Germinal center (tissue), 1 donor: ENCODE data around the gene BTNL9.
"Not testable (repeated sequence)": the region's sequence is repeated elsewhere in the genome, so short reads cannot be mapped to it uniquely, and the experiment has no call there.

Experiments
- DNase-seq: peaks from one replicate; pipeline ENCODE4 v3.0.0; 2012; ENCODE audit warnings: mixed read lengths, low spot score

BTNL9 gene

DNA sequence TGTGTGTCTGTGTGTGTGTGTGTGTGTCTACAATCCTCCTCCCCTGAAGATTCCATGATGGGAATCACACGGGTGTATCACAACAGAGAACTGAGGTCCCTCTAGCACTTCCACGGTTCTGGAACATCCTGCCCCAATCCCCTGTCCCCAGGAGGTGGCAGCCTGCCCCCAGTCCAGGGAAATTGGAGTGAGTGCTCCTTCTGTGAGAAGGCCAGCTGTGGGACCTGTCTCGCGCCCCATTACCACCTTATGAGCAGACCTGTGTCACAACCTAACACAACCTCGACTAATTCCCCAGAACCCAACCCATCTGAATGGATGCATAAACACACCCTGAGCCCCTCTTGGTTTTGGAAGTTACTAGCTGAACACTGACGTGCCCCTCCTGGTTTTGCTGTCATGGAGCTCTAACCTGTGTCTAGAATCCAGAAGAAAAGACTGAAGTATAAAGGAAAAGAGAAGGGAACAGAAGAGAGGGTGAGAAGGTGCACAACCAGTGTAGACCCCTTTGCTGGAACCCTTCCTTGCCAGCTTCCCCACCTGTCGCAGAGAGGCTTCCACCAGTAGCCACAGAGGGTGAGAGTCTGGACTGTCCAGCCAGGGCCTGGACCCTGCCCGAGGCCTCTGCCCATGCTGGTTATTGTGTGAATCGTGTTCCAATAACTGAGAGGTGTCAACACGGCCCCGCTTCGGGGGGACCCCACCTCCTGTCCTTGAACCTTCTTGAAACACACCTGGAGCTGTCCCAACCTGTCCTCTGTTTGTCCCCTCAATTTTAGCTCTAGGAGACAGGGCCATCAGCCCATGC is 3.4 kb downstream of the BTNL9 start:
- no peak for DNase-seq

DNA sequence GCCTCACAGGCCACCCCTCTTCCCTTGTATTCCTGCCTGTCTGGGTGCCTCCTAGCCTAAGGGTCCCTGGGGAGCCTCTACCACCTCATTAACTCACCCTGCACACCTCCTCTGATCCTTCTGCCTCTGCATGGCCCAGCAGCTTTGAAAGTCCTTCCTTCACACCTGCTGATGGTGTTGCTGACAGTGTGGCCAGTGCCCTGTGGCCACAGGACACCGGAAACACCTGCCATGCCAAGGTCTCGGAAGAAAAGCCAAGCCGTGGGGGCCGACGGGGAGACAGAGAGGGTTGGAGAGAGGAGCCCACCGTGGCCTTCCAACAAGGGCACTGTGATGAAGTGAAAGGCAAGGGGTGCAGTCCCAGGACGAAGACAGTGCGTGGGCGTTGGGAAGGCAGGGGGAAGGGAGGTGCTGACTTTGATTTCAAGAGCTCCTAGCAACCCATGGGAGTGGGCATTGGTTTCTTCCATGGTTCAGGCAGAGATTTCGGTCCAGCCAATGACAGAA is 4.1 kb downstream of the BTNL9 start:
- no peak for DNase-seq

DNA sequence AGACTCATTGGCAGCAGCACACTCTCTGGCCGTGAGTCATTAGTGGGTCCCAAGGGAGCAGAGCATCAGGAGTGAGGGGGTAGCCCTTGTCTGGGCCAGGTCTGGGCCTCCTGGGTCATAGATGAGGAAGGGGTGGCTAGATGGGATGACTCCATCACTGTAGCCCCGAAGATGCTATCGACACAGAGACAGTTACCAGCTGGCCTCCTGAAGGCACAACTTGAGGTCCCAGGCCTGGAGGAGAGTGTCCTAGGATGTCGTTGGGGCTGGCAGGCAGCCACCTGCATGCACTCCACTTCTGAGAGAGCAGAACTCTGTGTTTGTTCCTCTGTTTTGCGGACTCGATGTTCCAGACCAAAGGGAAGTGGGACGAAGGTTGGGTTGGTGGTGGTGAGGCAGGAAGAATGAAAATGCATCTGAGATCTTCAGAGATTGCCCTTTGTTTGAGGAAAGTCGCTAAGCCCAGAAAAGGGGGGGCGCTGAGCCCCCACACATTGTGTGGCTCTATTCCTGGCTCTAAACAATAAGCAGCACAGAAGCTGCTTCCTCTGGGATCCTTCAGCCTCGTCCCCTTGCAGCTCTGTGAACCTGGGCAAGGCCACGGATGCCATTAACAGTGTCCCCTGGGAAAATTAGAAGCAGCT is 4.7 kb downstream of the BTNL9 start:
- no peak for DNase-seq

DNA sequence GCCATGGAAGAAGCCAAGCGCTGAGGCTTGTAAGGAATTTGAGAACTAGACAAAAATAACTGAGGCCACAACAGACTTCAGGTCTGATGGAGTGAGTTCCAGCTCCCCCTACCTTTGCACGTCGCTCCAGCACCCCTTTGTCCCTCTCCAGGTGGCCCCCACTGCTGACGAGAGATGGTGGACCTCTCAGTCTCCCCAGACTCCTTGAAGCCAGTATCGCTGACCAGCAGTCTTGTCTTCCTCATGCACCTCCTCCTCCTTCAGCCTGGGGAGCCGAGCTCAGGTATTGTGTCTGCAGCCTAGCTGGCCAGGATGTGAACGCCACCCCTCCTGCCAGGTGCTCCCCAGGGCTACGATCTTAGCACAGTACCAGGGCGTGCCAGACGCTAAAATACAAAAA is 5.2 kb downstream of the BTNL9 start:
- DNase-seq, result no peak

DNA sequence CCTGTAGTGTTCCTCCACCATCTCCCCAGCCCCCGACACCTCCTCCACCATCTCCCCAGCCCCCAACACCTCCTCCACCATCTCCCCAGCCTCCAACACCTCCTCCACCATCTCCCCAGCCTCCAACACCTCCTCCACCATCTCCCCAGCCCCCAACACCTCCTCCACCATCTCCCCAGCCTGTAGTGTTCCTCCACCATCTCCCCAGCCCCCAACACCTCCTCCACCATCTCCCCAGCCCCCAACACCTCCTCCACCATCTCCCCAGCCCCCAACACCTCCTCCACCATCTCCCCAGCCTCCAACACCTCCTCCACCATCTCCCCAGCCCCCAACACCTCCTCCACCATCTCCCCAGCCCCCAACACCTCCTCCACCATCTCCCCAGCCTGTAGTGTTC is 5.8 kb downstream of the BTNL9 start:
- DNase-seq, result not testable (repeated sequence)

DNA sequence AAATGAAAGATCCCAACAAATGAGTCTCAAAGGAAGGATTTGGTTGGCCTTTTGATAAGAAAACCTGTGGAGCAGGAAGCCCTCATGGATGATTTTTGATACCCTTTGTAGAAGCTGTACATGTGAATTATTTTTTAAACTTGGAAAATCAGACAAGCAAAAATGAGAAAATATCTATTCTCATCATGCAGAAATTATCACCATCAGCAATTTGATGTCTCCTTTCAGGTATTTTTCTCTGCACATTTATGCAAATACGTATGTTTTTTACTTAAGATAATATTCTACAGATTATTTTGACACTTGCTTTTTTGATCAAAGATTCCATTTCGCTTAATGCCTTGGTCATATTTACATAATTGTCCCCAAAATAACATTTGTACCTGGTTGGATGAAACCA is 7.2 kb downstream of the BTNL9 start:
- DNase-seq, result no peak

DNA sequence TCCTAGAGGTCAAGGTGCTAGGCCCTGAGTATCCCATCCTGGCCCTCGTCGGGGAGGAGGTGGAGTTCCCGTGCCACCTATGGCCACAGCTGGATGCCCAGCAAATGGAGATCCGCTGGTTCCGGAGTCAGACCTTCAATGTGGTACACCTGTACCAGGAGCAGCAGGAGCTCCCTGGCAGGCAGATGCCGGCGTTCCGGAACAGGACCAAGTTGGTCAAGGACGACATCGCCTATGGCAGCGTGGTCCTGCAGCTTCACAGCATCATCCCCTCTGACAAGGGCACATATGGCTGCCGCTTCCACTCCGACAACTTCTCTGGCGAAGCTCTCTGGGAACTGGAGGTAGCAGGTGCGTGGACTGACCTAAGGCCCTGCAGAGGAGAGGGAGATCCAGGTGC is 7.9 kb downstream of the BTNL9 start:
- DNase-seq, result no peak

DNA sequence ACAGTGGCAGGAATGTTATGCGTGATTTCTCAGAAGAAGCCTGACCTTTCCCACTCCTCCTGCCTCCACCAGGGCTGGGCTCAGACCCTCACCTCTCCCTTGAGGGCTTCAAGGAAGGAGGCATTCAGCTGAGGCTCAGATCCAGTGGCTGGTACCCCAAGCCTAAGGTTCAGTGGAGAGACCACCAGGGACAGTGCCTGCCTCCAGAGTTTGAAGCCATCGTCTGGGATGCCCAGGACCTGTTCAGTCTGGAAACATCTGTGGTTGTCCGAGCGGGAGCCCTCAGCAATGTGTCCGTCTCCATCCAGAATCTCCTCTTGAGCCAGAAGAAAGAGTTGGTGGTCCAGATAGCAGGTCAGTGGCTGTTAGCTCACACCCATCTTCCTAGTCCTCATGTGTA is 9.9 kb downstream of the BTNL9 start:
- DNase-seq, result no peak

DNA sequence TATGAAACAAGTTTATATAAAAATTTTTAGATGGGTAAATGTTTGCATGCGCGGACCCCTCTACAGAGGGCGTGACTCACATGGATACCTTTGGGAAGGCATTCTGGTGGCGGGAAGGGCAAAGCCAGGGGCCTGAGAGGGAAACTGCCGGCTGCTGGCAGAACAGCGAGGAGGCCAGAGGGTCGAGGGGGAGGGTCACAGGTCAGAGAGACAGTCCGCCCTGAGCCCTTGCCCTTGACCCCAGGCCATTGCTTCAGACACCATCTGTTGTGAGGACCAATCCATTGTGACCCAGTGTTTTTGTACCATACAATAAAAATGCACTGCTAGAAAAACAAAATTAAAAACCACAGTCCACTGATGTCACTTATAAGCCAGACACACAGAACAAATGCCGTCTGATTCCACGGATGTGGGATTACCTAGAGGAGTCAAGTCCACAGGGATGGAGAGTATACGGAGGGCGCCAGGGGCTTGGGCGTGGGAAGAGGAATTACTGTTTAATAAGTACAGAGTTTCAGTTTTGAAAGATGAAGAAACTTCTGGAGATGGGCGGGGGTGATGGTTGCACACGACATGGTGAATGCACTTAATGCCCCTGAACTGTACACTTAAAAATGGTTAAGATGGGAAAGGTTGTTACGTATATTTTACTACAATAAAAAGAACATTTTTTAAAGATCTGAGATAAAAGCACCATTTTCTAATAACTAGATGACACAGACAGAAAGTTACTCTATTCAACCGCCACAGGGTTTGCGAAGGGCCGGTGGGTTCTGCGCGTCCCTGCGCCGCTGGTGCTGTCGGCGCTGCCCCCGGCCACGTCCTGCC is 12.0 kb downstream of the BTNL9 start:
- no peak for DNase-seq

DNA sequence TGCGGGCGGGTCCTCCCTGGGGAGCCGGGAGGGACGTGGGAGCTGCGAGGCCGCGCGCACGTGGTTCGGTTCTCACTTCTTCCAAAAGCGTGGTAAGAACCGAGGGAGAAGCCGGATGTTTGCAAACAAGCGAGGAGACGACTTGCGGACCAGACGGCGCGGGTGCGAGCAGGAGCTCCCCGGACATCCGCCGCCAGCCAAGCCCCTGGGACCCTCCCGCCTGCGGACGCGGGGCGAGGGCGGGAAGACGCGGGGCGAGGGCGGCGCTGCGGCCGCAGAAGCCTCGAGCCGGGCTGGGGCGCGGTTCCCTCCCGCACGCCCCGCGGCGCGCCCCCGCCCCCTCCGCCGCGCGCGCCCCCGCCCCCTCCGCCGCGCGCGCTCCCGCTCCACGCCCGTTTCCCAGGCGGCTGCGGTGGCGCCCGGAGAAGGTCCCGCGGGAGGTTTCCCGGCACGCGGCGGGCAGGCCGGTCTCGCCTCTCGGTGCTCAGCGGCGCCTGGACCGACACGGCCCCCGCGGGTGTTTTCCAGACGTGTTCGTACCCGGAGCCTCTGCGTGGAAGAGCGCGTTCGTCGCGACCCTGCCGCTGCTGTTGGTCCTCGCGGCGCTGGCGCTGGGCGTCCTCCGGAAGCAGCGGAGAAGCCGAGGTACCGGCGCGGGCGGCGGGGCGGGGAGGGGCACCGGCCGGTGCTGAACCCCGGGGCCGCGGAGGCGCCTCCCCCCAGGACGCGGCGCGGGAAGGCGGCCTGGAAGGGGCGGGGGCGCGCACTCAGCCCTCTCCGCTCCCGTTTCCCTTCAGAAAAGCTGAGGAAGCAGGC is 12.8 kb downstream of the BTNL9 start:
- peak; percentile 57 for DNase-seq

DNA sequence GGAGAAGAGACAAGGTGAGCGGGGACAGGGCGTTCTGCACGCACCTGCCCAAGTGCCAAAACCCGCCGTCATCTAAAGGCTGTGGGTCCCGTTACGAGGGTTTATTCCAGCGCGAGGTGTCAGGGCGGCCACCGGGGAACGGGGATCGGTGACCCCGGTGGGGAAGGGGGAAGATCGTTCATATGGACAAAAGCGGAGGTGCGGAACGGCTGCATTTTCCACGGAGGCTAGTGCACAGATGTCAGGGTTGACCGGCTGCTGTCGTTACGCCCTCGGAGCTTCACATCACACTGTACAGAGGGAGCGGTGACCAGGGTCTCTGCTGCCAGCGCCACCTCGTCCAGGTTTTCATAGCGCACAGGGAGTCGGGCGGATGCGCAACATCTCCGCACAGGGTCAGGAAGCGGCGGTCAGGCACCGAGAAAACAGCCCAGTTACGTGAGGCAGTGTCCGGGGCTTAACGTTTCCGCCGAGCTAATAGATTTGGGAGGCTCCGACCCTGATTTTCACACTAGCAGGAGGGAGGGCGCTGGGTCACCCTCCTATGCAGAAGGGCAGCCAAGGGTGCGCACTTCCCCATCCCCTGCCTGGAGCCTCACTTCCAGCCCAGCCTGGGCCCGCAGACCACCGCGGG is 13.5 kb downstream of the BTNL9 start:
- DNase-seq, result no peak

DNA sequence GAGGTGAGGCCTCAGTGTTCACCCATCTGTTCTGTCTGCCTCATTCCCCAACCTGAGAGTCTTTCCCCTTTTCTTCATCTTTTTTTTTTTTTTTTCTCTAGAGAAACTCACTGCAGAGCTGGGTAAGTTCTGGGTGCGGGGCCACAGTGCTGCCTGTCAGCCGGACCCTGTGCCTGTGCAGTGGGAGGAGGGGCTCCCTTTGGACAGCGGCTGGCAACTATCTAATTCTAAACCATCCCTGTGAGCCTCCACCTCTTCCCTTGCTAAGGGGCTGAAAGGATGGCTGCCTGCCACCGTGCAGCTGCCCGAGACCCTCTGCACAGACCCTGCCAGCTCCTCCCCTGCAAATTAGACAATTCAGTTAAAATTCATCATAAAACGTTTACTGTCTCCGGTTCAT is 14.1 kb downstream of the BTNL9 start:
- no peak for DNase-seq

DNA sequence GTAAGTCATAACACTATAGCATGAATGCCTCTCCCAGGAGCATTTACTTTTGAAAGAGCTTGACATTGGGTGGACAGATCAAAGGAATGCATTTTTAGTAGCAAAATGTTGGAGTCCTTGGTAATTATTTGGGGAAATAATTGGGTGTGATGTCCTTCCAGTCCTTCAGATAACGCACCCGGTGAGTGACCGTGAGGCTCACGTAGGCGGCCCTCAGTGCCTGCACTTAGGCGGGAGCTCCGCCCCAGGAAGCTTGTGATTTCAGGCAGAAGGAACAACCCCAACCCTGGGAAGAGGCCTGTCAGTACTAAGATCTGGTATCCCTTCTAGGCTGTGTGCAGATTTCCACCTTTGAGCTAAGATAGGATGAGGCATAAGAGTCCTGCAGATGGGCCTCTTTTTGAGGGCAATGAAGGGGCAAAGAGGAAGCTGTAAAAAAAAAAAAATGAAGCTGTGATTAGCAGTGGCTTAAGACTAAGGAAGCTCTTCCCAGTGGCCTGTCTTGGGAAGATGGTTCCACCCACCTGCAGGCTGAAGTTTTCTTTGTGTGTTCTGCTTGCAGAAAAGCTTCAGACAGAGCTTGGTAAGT is 14.9 kb downstream of the BTNL9 start:
- DNase-seq, result no peak

DNA sequence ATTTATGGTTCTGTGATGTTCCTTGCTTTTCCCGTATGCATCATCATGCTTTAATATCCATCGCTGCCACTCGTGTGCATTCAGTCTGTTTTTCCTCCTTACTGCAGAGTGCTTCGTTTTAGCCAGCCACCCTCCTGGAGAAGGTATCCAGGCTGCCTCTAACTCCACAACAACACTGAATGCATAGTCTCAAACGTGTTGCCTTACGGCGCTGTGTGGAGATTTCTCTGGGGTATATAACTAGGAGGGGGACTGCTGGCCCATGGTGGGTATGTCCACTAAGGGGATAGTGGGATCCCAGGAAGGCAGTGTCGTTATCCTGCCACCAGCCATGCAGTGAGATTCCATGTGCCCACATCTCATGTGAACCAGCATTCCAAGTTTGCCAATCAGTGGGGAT is 16.4 kb downstream of the BTNL9 start:
- no peak for DNase-seq

DNA sequence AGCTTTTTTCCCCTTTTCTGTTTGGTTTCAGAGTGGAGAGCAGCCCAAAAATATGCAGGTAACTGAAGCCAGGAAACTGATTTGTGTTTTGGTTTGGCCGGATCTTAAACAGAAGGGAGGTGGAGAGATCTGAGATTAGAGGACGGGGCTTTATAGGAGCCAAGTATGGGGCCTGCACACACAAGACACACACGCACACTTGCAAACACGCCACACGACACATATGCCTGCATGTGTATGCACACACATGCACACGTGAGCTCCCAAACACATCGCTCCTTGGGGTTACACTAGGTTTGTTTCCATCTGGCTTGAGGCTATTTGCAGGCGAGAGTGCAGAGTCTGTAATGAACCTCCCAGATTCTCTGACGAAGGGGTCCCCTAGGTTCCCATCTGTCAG is 18.3 kb downstream of the BTNL9 start:
- DNase-seq, result no peak

DNA sequence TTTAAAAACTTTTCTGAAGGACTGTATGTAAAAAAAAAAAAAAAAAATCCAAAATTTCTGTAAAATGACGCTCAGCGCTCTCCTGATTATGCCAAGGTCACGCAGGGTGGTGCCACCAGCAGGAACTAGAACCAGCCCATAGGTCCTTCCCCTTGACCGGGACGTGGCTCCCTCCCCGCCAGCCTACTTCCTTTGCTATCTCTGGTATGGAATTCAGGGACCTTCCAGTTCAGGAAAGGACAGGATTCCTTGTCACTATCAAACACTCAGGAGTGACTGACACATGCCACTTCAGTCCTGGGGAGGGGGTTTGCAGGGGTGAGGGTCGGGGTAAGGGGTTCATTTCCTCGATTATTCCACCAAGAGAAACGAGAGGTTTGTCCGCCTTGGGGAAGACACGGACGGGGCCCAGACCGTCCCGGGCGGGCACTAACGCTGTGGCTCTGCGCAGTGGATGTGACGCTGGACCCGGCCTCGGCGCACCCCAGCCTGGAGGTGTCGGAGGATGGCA is 18.8 kb downstream of the BTNL9 start:
- no peak for DNase-seq

DNA sequence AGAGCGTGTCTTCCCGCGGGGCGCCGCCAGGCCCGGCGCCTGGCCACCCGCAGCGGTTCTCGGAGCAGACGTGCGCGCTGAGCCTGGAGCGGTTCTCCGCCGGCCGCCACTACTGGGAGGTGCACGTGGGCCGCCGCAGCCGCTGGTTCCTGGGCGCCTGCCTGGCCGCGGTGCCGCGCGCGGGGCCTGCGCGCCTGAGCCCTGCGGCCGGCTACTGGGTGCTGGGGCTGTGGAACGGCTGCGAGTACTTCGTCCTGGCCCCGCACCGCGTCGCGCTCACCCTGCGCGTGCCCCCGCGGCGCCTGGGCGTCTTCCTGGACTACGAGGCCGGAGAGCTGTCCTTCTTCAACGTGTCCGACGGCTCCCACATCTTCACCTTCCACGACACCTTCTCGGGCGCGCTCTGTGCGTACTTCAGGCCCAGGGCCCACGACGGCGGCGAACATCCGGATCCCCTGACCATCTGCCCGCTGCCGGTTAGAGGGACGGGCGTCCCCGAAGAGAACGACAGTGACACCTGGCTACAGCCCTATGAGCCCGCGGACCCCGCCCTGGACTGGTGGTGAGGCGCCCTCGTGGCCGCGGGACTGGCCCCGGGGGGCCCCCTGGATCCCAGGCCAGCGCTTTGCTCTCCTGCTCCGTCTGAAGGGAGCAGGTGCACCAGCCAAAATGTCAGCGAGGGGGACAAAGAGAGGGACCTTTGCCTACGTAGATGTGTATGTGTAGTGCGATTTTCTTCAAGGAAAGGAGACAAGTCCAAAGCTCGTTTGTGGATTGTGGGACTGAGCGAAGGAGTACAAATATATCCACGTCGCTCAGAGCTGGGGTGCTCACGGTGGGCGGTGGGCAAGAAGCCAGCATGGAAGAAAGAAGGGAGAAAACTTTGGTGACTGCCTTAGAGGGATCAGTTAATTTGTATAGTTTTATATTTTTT is 19.5 kb downstream of the BTNL9 start:
- DNase-seq, result no peak

DNA sequence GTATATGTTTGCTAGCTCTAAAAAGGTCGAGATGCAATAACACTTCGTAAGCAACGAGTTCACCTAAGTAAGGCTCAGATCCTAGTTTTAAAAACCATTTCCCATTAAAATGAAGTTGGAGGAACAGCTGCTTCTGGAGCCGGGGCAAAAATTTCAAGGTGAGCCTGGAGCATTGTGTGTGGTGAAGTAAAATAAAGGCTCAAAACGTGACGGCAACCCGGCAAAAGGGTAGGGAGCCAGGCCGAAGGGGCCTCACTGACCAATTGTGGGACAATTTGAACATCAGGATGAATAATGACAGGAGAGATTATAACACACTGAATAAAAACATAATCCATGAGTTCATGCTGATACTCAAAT is 20.1 kb downstream of the BTNL9 start:
- DNase-seq, result no peak

DNA sequence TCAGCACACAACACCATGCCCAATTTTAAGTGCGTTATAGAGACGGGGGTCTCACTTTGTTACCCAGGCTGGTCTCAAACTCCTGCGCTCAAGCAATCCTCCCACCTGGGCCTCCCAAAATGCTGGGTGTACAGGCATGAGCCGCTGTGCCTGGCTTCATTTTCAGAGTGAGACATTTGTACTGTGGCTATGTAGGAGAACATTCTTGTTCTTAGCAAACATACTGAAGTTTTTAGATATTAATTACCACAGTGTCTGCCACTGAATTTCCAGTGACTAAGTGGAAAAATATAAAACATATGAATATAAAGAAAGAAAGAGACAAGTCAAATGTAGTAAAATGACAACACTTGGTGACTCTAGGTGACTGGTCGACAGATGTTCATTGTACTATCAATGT is 20.9 kb downstream of the BTNL9 start:
- no peak for DNase-seq

DNA sequence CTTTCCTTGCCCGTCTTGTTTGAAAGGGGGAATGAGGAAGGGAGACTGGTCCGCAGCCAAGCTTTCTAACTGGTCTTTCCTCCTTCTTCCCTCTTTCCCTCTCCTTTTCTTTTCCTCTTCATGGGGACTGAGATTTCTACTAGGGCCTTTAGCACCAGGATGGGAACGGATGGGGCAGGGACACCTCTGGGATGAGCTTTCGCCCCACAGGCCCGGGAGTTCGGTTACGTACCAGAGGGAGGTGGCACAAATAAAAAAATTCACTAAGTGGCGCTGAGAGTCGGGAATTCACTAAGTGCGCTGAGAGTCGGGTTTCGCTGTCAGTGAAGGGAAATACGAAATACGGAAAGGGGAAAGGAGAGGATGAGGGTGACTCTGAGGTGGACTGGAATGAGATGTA is 21.6 kb downstream of the BTNL9 start:
- no peak for DNase-seq
